SK-N-SH (cell line): ENCODE results near the gene ZMIZ1.

ENCODE experiments used
- EZH2phosphoT487 ChIP-seq: fragments of 200-600 bp; sonication (generic); IDR thresholded peaks from 2 replicates; pipeline ENCODE4 v1.6.1; 2017; ENCODE audit warnings: low read depth, mixed run types, mild to moderate bottlenecking, antibody characterized with exemption, moderate library complexity, borderline replicate concordance
- POLR2AphosphoS5 ChIP-seq: IDR thresholded peaks from 2 replicates; pipeline ENCODE4 v1.6.1; 2012; ENCODE audit warnings: low read depth, low read length
- RCOR1 ChIP-seq: fragments of 150-350 bp; IDR thresholded peaks from 2 replicates; pipeline ENCODE4 v1.6.1; 2017; ENCODE audit warnings: antibody characterized with exemption, low read length
- TF ChIP-seq, protein P1 (sequence below): fragments of 200-600 bp; sonication (generic); IDR thresholded peaks from 2 replicates; pipeline ENCODE4 v1.6.1; 2017; ENCODE audit warnings: antibody characterized with exemption, mild to moderate bottlenecking, moderate library complexity
- TF ChIP-seq, protein P2 (sequence below): IDR thresholded peaks from 2 replicates; pipeline ENCODE4 v1.4.0; 2012; ENCODE audit warnings: low read depth

DNA sequence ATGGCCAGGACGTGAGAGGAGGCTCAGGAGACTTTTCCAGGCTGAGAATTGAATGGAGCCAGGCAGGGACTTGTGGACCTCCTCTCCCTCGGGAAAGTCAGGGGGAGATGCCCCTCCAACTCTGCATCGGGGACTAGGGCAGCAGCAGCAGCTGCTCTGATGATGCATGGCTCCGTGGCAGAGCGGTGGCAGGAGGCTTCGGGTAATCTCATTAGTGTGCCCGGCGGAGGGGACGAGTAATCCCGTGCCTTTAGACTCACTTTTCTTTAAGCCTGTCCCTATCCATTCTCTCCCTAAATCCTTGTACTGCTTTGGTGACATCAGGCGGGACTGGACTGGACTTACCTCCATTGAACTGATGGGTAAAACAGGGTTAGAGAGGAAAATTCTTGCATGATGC lies 75.1 kb downstream of the ZMIZ1 start:
- TF ChIP-seq EZH2phosphoT487 (no peak), POLR2AphosphoS5 (no peak), RCOR1 (no peak)
- TF ChIP-seq, protein P1, sequence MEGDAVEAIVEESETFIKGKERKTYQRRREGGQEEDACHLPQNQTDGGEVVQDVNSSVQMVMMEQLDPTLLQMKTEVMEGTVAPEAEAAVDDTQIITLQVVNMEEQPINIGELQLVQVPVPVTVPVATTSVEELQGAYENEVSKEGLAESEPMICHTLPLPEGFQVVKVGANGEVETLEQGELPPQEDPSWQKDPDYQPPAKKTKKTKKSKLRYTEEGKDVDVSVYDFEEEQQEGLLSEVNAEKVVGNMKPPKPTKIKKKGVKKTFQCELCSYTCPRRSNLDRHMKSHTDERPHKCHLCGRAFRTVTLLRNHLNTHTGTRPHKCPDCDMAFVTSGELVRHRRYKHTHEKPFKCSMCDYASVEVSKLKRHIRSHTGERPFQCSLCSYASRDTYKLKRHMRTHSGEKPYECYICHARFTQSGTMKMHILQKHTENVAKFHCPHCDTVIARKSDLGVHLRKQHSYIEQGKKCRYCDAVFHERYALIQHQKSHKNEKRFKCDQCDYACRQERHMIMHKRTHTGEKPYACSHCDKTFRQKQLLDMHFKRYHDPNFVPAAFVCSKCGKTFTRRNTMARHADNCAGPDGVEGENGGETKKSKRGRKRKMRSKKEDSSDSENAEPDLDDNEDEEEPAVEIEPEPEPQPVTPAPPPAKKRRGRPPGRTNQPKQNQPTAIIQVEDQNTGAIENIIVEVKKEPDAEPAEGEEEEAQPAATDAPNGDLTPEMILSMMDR: no peak
- TF ChIP-seq, protein P2, sequence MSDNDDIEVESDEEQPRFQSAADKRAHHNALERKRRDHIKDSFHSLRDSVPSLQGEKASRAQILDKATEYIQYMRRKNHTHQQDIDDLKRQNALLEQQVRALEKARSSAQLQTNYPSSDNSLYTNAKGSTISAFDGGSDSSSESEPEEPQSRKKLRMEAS: no peak
